RWPE2 (cell line): Measurements from ENCODE around the gene AKT1S1.

Experiments
- ATAC-seq: fragments of 200-7000 bp; cut with Tn5 transposase; 3 replicates; pipeline ENCODE4 v1.9.1; 2021; ENCODE audit warnings: low read depth
- DNase-seq: peaks from one replicate; pipeline ENCODE4 v3.0.0-alpha.2; 2020; ENCODE audit warnings: low spot score
- H3K27ac ChIP-seq: fragments of 450-650 bp; 2 replicates; pipeline ENCODE4 v1.5.1; 2017; ENCODE audit warnings: mild to moderate bottlenecking; ENCODE audit not compliant: poor library complexity, severe bottlenecking
- H3K27me3 ChIP-seq: fragments of 250-450 bp; sonication (Bioruptor Pico); 2 replicates; pipeline ENCODE4 v1.5.1; 2021; ENCODE audit warnings: mild to moderate bottlenecking, moderate library complexity; ENCODE audit not compliant: insufficient read depth, poor library complexity, severe bottlenecking
- H3K36me3 ChIP-seq: fragments of 250-450 bp; sonication (Bioruptor Pico); 2 replicates; pipeline ENCODE4 v1.5.1; 2020; ENCODE audit warnings: low read depth, mild to moderate bottlenecking, moderate library complexity
- H3K4me1 ChIP-seq: fragments of 250-450 bp; sonication (Bioruptor Pico); 2 replicates; pipeline ENCODE4 v1.5.1; 2021; ENCODE audit warnings: mild to moderate bottlenecking, moderate library complexity; ENCODE audit not compliant: insufficient read depth, poor library complexity, severe bottlenecking
- H3K4me3 ChIP-seq: fragments of 250-450 bp; sonication (Bioruptor Pico); 2 replicates; pipeline ENCODE4 v1.5.1; 2021; ENCODE audit warnings: mild to moderate bottlenecking, moderate library complexity; ENCODE audit not compliant: severe bottlenecking
- H3K9me3 ChIP-seq: fragments of 250-450 bp; sonication (Bioruptor Pico); 2 replicates; pipeline ENCODE4 v1.5.1; 2021; ENCODE audit warnings: mild to moderate bottlenecking, moderate library complexity; ENCODE audit not compliant: severe bottlenecking
- CTCF ChIP-seq: fragments of 450-650 bp; IDR thresholded peaks from one replicate; pipeline ENCODE4 v1.5.1; 2017; ENCODE audit warnings: mild to moderate bottlenecking, moderate library complexity; ENCODE audit not compliant: poor library complexity, severe bottlenecking

The AKT1S1 gene

GRCh38 chr19:49831592-49831991 lies 45.6 kb downstream of the AKT1S1 start:
- H3K27me3 ChIP-seq: no peaks in the 10 kb centered on the region
- no peaks in the 10 kb centered on the region for H3K9me3 ChIP-seq
- peaks cover 41% of the 10 kb centered on the region for H3K36me3 ChIP-seq
- H3K4me1 ChIP-seq: no peaks in the 10 kb centered on the region
- H3K4me3 ChIP-seq: no peak overlapping the region
- TF ChIP-seq CTCF: no peak
- ATAC-seq: no peak
- DNase-seq: no peak
- H3K27ac ChIP-seq: no peak overlapping the region

- H3K4me3 ChIP-seq: no peak overlapping the region
- H3K27me3 ChIP-seq: no peaks in the 10 kb centered on the region
- H3K4me1 ChIP-seq: no peaks in the 10 kb centered on the region
- no peak overlapping the region for H3K27ac ChIP-seq
- DNase-seq (no peak), ATAC-seq (no peak)
- no peak for TF ChIP-seq CTCF
- H3K36me3 ChIP-seq: peaks cover 35% of the 10 kb centered on the region
- H3K9me3 ChIP-seq: no peaks in the 10 kb centered on the region
Observed at GRCh38 chr19:49830766-49831165, 46.4 kb downstream of the AKT1S1 start.

GRCh38 chr19:49829721-49830120 lies 47.4 kb downstream of the AKT1S1 start:
- Histone ChIP-seq H3K27me3 (no peaks in the 10 kb centered on the region), H3K4me1 (no peaks in the 10 kb centered on the region), H3K4me3 (no peak overlapping the region), H3K27ac (no peak overlapping the region), H3K36me3 (peaks cover 27% of the 10 kb centered on the region), H3K9me3 (no peaks in the 10 kb centered on the region)
- ATAC-seq (no peak), DNase-seq (peak; percentile 58)
- TF ChIP-seq CTCF: no peak

- no peaks in the 10 kb centered on the region for H3K4me1 ChIP-seq
- ATAC-seq (no peak), DNase-seq (no peak)
- peaks cover 23% of the 10 kb centered on the region for H3K36me3 ChIP-seq
- H3K9me3 ChIP-seq: no peaks in the 10 kb centered on the region
- no peak overlapping the region for H3K4me3 ChIP-seq
- TF ChIP-seq CTCF: no peak
- H3K27ac ChIP-seq: no peak overlapping the region
- H3K27me3 ChIP-seq: no peaks in the 10 kb centered on the region
Observed at GRCh38 chr19:49829200-49829599, 48.0 kb downstream of the AKT1S1 start.

- DNase-seq: no peak
- Histone ChIP-seq H3K27me3 (no peaks in the 10 kb centered on the region), H3K9me3 (no peaks in the 10 kb centered on the region), H3K36me3 (peaks cover 19% of the 10 kb centered on the region), H3K4me3 (no peak overlapping the region), H3K4me1 (no peaks in the 10 kb centered on the region), H3K27ac (no peak overlapping the region)
- no peak for TF ChIP-seq CTCF
- ATAC-seq: no peak
Observed at GRCh38 chr19:49827034-49827433, 50.1 kb downstream of the AKT1S1 start.
